Loucy (cell line): ENCODE measurements around the gene CHST11.

Experiments
- H2AFZ ChIP-seq: fragments of 200-600 bp; sonication (generic); 2 replicates; pipeline ENCODE4 v1.6.0; 2016; ENCODE audit warnings: antibody characterized with exemption, mild to moderate bottlenecking, low read length, moderate library complexity
- H3F3A ChIP-seq: fragments of 200-600 bp; 2 replicates; pipeline ENCODE4 v1.6.0; 2016; ENCODE audit warnings: antibody characterized with exemption, low read depth, mild to moderate bottlenecking
- H3K27me3 ChIP-seq: fragments of 200-600 bp; sonication (generic); 2 replicates; pipeline ENCODE4 v1.6.1; 2014; ENCODE audit warnings: low read length, mild to moderate bottlenecking; ENCODE audit not compliant: insufficient read depth, poor library complexity, severe bottlenecking
- H3K36me3 ChIP-seq: fragments of 200-600 bp; sonication (generic); 2 replicates; pipeline ENCODE4 v1.6.1; 2016; ENCODE audit warnings: low read length; ENCODE audit not compliant: insufficient read depth
- H3K4me1 ChIP-seq: fragments of 200-600 bp; sonication (generic); 2 replicates; pipeline ENCODE4 v1.5.1; 2014; ENCODE audit warnings: low read length, mild to moderate bottlenecking; ENCODE audit not compliant: insufficient read depth, poor library complexity, severe bottlenecking
- H3K4me2 ChIP-seq: fragments of 200-600 bp; sonication (generic); 2 replicates; pipeline ENCODE4 v1.6.0; 2014; ENCODE audit warnings: antibody characterized with exemption, low read length, low read depth, mild to moderate bottlenecking; ENCODE audit not compliant: poor library complexity, severe bottlenecking
- H3K4me3 ChIP-seq: fragments of 200-600 bp; sonication (generic); 2 replicates; pipeline ENCODE4 v1.5.1; 2014; ENCODE audit warnings: low read length, mild to moderate bottlenecking, mixed read lengths; ENCODE audit not compliant: poor library complexity, severe bottlenecking
- H3K79me2 ChIP-seq: fragments of 200-600 bp; sonication (generic); 2 replicates; pipeline ENCODE4 v1.6.1; 2014; ENCODE audit warnings: low read length; ENCODE audit not compliant: insufficient read depth
- H3K9ac ChIP-seq: fragments of 200-600 bp; sonication (generic); 2 replicates; pipeline ENCODE4 v1.6.0; 2014; ENCODE audit warnings: mild to moderate bottlenecking, low read depth, low read length, moderate library complexity; ENCODE audit not compliant: poor library complexity, severe bottlenecking
- H3K9me2 ChIP-seq: fragments of 200-600 bp; sonication (generic); replicated peaks from 2 replicates; pipeline ENCODE4 v1.6.1; 2016; ENCODE audit warnings: low read depth, low read length, mixed read lengths
- H3K9me3 ChIP-seq: fragments of 200-600 bp; sonication (generic); 2 replicates; pipeline ENCODE4 v1.6.1; 2014; ENCODE audit warnings: mild to moderate bottlenecking, antibody characterized with exemption, low read length, low read depth; ENCODE audit not compliant: insufficient read depth
- H4K20me1 ChIP-seq: fragments of 200-600 bp; sonication (generic); 2 replicates; pipeline ENCODE4 v1.6.0; 2014; ENCODE audit warnings: antibody characterized with exemption, low read length, mild to moderate bottlenecking; ENCODE audit not compliant: insufficient read depth, poor library complexity, severe bottlenecking
- CTCF ChIP-seq: fragments of 200-600 bp; sonication (generic); conservative IDR thresholded peaks from 2 replicates; pipeline ENCODE4 v1.5.1; 2014; ENCODE audit warnings: mild to moderate bottlenecking, antibody characterized with exemption, low read length
- EZH2phosphoT487 ChIP-seq: fragments of 200-600 bp; IDR thresholded peaks from 2 replicates; pipeline ENCODE4 v1.6.1; 2018; ENCODE audit warnings: antibody characterized with exemption, mild to moderate bottlenecking, moderate library complexity, borderline replicate concordance

The CHST11 gene

GRCh38 chr12:104456417-104456949 lies at the start of gene CHST11:
CHST11 (plus strand) TSS chr12:104456948.
- Histone ChIP-seq H3K9me3 (no peaks in the 10 kb centered on the region), H3K27me3 (peaks cover 16% of the 10 kb centered on the region), H3K4me2 (peak within 1 kb of the TSS; percentile 98), H3F3A (no peaks in the 10 kb centered on the region), H3K9me2 (no peaks in the 10 kb centered on the region), H3K4me1 (peaks cover 36% of the 10 kb centered on the region), H3K9ac (peak within 1 kb of the TSS; percentile 100), H4K20me1 (peaks cover 50% of the 10 kb centered on the region), H3K36me3 (peaks cover 15% of the 10 kb centered on the region; the same call in 1 of the 2 replicates), H3K79me2 (peaks cover 68% of the 10 kb centered on the region), H3K4me3 (peak within 1 kb of the TSS; percentile 97), H2AFZ (peak within 1 kb of the TSS; percentile 66)
- TF ChIP-seq EZH2phosphoT487 (no peak), CTCF (peak; percentile 34)

GRCh38 chr12:104407438-104407837 lies 49.3 kb upstream of the CHST11 start:
- TF ChIP-seq EZH2phosphoT487, result no peak
- TF ChIP-seq CTCF, result no peak
- no peak overlapping the region for H3K4me3 ChIP-seq
- H3K36me3 ChIP-seq, result no peaks in the 10 kb centered on the region
- no peaks in the 10 kb centered on the region for H3K4me1 ChIP-seq
- no peaks in the 10 kb centered on the region for H3K9me3 ChIP-seq
- H3K27me3 ChIP-seq, result no peaks in the 10 kb centered on the region
- H3K9ac ChIP-seq, result no peak overlapping the region
- no peak overlapping the region for H2AFZ ChIP-seq
- no peaks in the 10 kb centered on the region for H4K20me1 ChIP-seq
- no peak overlapping the region for H3K4me2 ChIP-seq
- no peaks in the 10 kb centered on the region for H3K9me2 ChIP-seq
- H3K79me2 ChIP-seq, result no peaks in the 10 kb centered on the region
- H3F3A ChIP-seq, result no peaks in the 10 kb centered on the region

GRCh38 chr12:104407922-104408321 lies 48.8 kb upstream of the CHST11 start:
- Histone ChIP-seq H2AFZ (no peak overlapping the region), H4K20me1 (no peaks in the 10 kb centered on the region), H3K4me2 (no peak overlapping the region), H3K4me3 (no peak overlapping the region), H3K27me3 (no peaks in the 10 kb centered on the region), H3K9me3 (no peaks in the 10 kb centered on the region), H3K9me2 (no peaks in the 10 kb centered on the region), H3F3A (no peaks in the 10 kb centered on the region), H3K79me2 (no peaks in the 10 kb centered on the region), H3K4me1 (no peaks in the 10 kb centered on the region), H3K36me3 (no peaks in the 10 kb centered on the region), H3K9ac (no peak overlapping the region)
- TF ChIP-seq CTCF (no peak), EZH2phosphoT487 (no peak)
